8988T (cell line): ENCODE measurements around the gene DOCK9.

Experiments
- DNase-seq: peaks from one replicate; pipeline ENCODE4 v3.0.0; 2011

The DOCK9 gene

DNA sequence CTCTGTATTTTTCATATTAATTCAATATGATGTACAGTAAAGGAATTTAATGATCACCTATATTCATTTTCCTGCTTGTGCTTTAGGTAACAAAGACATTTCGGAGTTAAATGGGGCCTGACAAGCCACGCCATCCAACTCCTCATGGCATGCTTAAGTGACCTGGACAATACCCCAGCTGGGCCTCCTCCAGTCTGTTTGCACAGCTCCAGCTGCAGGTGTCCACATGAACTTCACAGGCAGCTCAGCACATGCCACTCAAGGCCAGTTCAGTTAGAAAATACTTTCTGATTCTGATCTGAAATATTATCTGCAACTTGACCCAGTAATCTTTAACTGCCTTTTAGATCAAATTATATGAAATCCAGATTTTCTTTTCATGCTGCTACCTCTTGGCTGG lies 135.8 kb downstream of the DOCK9 start:
- no peak for DNase-seq

DNA sequence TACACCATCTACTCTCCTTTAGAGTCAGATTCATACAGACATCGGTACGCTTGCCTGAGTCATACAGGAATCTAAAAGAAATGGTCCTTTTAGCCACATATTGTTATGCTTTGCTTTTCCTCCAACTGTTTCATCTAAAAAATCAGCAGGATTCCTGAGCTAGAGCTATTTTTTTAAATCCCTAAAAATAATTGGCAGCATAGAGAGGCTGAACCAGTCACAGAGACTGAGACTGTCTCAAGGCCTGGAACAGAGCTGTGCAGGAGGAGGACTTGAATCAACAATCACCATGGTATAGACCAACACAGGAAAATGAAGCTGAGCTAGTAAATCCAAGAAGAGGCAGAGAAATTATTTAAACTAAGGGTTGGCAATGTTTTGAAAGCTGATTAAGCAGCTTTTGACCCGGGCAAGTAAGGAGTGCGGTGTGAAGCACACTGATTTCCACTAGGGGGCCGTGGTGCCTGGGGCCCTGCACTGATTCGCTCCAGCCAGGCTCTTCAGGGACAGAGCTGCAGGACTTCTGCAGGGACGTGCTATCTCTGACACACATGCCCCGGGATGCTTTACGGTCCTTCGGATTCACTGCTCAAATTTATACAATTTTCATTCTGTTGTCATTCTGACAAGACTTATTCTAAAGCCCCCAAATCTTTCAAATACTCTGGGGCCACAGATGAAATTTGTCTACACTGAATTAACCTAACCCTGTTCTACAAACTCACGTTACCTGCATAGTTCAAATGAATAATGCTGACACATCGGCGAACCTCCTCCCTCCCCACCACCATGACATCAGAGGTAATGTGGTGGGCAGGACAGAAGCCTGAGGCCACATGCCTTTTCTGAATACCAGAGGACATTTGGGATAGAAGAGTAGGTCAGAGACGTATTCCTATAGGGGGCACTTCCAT lies 137.8 kb downstream of the DOCK9 start:
- peak; percentile 41 for DNase-seq

DNA sequence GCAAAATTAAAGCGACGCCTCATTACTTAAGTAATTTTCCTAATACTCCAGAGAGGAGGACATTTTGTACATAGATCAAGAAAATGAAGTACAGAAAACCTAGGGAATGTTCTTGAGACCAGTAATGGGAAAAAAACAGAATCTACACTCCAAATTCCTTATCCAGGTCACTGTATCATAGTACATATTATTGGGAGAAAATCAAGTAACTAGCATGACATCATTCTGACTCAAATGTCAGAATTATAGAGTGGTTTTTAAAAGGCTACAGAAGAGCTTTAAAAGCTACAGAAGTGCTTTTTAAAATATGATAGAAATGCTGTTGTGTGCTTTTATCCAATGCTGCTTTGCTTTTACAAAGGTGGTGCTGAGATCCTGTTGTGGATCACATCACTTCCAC lies 139.1 kb downstream of the DOCK9 start:
- no peak for DNase-seq

DNA sequence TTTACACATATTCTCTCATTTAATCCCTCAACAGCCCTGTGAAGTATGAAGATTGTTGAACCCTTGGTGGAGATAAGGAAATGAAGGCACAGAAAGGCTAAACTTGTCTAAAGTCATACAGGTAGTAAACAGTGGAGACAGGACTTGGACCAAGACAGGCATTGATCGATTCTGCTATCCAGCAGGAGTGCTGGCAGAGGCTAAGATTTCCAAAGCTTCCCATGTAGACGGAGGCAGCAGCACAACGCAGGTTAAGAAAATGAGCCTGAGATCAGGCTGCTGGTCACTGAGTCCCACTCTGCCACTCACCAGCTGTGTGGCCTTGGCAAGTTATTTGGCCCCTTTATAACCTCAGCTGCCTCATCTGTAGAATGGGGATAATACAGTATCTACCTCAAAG lies 140.0 kb downstream of the DOCK9 start:
- DNase-seq: no peak

DNA sequence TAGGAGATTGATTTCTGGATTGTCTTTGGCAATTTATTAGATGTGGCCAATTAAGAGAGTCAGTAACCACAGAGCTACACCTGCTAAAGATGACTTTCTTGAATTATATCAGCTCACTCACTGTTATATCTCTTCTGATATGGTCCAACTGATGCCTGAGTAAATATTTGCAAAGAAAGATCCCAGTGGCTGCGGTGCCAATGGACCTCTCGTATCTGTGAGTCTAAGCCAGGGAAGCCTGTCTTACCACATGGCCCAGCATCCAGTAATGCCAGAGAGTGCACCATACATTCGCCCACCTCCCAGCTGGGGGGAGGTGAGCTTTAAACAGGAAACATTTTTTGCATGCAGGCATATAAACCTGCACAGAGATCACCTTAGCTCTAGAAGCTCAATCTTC lies 142.7 kb downstream of the DOCK9 start:
- no peak for DNase-seq

DNA sequence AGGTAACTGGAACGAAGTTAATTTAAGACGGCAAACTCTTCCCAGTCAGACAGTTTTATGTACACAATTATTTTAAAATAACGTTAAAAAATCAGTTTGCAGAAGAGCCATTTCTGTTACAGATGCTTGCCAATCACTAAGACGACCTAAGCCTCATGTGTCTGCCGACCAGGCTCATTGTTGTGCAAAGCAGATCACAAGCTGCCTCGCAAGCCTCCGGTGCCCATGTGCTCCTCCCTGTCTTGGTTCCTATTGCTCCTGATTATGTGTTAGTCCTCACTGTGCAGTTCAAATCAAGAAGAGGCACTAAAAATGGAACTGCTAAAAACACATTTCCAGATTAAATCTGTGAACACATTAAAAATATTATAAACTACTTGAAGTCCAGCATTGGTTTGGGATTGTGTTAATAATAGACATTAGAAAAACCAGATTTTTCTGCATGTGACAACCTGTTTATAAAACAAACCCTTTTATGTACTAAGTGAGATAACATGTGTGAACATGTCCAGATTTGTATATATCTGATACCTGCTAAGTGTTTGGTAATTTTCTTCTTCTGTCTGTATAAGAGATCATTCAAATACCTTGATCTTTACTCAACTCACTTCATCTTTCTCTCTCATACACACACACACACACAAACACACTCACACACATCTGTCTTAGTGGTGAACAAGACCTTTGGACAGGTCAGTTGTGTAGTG lies 143.5 kb downstream of the DOCK9 start:
- no peak for DNase-seq

DNA sequence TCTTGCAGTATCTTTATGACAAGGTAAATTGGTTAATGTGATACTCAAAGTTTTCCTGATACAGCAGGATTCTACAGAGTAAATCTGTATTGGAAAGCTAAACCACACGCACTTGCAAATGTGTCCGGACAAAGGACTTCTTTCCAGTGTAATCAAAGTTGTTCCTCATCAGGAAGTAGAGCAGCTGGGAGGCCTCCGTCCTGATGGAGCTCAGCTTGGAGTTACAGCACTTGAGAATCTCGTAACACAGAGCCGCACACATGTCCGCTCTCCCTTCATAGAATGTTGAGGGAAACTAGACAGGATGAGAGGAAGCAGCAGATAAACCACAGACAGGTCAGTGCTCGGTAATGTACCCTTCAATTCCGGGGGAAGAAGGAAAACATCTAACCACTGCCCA lies 146.6 kb downstream of the DOCK9 start:
- no peak for DNase-seq

DNA sequence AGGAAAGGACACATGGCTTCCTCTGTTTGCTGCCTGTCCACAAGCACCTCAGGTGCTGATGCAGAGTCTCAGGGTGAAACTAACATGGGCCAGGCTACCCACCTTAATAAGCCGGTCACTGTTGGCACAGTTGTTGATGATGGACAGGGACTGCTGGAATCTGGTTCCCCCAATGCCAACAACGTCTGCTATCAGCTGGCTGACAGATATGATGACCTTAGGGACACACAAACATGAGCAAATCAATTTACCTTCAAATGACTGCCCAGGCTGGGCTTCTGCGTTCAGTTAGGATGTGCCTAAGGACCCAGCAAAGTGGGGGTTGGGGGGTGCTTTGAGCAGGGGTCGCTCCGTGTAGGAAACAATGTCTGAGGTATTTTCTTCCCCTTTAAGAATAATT lies 148.3 kb downstream of the DOCK9 start:
- DNase-seq: no peak

DNA sequence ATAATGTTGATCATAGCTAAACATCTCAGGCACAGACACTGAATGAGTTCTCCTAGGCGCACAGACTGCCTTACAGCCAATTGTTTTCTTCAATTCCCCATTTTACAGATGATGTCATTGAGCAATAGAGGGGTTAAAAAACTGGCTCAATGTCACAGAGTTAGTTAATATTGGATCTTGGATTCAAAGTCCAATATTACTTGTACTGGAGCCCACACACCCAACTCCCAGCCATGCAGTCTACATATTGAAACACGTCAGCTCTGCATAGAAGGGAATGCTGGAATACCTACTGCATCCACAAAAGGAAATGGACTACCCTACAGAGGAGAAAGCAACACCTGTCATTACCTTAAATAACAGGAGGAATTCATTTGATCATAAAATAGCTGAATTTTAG lies 149.2 kb downstream of the DOCK9 start:
- no peak for DNase-seq

DNA sequence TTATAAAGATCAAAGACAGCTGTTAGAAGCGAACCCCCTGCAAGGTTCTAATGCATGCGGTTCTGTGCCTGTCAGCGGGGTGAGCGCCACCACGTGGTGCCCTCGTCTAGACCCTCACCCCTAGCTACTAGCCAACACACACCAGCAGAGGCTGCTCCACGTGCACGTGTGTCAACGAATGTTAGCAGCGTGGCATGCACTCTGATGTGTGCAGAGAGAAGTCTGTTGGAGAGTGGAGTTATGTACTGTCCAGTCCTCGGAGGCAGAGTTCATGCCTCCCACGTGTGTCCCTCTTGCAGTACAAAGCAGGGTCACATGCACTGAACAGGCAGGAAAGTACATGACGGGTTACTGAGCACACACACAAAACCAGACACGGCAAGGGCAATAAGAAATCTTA lies 150.4 kb downstream of the DOCK9 start:
- DNase-seq: no peak

DNA sequence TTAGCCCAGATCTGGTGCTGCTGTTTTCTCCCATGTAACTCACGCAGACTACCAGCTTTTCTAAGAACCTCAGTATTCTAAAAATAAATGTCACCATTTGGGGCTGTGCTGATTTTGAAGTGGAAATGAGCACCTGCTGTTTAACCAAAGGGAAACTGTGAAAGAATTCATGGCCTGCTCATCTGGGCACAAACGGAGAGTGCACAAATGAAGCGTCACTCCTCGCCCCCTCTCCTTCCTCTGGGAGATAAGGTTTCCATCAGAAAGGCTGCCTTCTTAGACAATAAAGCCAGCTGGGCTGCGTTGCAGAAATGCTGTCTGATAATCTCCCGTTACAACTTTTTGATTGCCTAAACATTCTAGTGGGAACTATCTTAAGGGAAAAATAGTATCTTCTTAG lies 151.7 kb downstream of the DOCK9 start:
- DNase-seq: no peak

DNA sequence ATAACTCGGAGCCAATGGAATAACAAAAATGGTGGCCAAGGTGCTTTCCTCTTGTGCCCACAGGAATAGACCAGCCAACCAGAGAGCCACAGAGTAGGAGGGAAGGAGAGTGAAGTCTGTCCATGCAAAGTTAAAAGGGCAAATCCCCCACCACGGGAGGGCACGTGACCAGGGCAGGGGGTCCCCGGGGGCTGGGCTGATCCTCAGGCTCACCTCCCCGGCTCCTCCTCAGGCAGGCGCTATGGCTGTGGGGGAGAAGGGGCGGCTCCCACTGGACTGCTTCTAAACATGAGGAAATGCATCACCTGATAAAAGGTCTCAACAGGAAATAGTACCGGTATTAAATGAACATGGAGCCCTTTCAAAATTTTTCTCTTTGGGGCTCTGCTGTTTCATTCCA lies 152.2 kb downstream of the DOCK9 start:
- DNase-seq: no peak

DNA sequence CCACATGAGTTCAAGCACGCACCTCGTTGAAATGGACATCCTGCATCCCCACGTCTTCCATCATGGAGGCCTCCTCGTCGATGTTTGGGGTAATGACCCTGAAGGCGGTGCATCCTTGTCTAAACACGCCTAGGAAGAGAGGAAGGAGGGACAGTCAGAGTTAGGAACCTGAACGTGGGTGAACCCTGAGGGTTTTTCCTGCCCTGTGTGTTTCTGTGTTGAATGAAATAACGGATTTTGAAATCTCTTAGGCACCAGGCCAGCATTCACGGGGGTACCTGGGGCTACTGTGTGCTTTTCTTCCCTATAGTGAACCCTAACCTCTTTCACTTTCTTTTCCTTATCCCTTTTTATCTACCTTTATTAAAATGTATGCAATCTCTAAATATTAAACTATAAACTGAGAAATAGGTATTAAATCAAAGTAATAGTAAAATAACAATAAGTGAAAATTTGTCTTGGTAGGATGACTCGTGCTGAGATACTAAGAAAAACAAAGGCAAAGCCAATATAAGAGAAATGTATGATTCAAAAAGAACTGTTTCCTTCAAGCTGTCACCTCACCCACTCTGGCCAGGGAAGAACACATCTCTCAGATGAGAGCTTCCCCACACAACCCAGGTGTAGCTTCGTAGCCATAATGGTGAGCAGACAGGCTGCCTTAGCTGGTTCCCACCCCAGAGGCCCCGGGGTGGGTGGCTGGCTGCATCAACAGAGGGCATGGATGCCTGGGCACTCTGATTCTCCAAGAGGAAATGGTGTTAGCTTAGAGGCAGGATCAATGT lies 153.3 kb downstream of the DOCK9 start:
- DNase-seq: no peak

DNA sequence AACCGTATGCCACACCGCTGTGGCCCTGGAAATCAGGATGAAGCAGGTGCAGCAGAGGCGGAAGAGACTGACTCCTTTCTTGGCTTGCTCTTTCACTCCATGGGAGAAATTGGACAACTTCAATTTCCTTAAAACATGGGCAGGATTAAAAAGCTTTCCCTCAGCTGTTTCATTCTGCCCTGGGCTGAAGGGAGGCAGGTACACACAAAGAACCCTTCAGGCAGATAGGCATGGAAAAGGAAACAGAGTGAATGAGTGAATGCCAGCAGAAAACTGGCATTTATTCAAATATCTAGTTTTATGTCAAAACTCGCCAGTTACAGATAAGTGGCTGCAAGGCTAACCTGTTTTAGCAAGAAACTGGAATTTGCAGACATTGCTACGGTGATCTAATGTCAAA lies 154.4 kb downstream of the DOCK9 start:
- no peak for DNase-seq

DNA sequence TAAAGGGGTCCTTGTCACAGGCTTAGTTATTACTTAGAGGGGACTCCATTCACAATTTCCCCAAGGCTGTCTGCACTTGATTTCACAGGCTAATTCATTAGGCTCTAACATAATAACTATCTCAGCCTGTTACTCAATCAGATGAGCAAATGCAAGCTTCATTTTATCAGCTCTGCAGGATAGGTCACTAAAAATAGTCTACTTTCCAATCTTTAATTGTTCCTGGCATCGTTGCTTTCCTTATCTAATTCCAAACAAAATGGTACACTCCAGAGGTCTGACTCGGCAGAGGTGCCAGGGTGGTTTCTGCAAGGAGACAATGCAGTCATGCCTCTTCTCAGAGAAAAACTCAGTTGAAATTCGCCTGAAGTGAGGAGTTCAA lies 155.6 kb downstream of the DOCK9 start:
- DNase-seq: no peak

DNA sequence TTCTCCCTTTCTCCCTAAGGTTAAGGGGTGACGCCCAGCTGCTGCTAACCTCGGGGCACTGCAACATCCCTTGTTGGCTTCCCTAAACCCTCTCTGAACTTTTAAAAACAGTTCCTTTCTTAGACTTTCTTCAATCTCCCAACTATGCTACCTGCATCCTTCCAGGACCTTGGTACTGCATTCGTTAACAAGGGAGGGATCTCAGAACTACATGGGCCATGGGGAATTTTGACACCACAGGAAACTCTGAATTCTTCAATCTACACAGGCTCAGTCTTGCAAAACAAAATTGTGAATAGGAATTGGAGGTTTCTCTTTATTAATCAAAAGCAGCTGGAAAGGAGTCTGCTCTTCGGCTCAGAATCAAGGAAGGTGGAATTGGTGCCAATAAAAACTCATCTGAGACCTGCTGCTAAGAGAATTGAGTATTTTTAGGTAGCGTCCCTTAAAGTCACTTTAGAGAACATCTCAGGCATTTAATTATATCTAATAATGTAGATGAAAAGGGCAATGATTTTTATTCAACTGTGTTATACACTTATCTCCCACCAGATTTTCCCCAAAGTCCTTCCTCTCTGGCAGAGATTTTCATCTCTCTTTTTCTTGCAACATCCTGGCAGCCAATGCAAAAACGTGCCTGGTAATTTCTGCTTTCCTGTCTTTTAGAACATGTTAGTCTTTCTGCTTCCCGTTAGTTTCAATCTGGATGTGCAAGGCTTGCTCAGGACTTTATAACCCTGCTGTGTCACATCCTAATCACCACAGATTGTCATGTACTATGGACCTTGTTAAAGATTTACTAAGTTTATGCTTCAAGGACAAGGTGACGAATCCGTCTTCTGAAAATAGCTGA lies 156.3 kb downstream of the DOCK9 start:
- DNase-seq: no peak

DNA sequence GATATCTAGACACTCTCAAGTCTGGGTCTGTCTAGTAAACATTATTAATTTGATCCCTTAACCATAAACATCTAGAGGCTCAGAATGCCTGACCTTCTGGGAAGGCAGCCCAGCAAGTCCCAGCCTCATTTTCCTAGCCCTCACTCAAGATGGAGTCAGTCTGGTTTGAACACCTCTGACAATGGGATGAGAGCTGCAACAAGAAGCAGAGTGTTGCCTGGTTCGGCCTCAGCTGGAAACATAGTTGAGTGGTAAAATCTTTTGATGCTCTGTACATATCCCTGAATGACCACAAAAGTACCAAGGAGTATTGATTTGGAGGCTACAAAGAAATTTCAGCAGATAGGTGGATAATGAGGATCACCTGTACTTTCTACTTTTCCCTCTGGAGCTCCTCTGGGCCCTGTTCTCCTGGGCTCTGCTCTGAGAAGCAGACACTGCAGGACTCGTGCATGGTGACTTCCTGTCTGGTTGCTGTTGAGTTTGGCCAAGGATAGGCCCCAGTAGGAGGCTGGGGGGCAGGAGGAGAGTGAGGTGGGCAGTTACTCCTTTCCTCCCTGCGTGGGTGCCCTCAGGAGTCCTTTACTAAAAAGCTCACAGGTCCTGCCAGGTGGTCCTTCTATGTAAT lies 157.0 kb downstream of the DOCK9 start:
- no peak for DNase-seq

DNA sequence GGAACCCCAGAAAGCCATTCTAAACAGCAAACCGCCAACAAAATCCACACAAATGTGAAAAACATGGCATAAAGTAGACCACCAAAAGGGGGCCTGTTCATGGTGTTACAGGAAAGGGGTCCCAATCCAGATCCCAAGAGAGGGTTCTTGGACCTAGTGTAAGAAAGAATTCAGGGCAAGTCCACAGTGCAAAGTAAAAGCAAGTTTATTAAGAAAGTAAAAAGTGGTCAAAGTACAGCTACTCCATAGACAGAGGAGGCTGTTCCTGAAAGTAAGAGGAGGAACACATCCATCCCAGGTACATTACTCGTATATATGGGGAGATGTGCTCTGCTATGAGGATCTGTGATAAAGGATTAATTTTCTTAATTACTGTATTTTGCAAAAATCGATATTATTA lies 157.6 kb downstream of the DOCK9 start:
- DNase-seq: no peak

DNA sequence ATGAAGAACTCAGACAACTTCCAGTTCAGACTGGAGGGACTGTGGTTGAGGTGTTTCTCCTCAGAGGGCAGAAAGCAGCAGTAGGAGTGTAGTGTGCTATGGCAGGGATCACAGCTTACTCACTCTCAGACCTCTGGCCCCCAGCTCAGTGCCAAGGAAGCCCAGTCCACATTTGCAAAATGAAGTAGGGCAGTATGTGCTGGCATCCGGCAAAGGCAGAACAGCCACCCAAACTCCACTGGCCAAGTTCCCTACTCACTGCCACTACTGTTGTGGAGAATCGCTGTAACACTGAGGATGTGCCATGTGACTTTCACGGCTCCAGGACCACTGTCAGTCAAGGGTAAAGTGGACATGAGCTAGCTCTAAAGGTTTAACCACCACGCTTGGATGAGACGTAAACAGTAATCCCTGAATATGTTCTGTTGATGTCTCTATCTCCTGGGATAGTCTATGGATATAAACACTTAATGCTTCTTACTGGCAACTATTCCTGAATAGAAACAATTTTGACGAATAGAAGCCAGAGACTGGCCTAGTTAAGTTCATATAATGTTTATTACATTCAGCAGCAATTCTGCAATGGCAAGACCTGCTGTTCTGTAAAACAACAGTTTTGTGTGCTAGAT lies 158.4 kb downstream of the DOCK9 start:
- no peak for DNase-seq

DNA sequence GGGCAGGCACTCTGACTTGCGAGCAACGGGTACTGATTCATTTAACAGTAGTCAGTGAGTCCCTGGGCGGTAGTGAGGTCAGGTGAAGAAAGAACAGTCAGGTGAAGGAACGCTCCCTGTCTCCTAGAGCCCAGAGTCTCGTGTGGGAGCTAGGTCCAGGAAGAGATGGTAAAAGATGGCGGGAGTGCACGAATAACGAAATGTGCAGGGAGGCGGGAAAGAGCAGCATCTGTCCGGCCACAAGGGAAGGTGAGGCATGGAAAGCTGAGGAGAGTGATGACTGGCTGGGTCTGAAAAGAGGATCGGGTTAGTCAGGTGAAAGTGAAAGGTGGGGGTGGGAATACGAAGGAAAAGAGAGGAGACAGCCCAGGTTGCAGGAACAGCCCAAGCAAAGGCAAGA lies 161.5 kb downstream of the DOCK9 start:
- no peak for DNase-seq

DNA sequence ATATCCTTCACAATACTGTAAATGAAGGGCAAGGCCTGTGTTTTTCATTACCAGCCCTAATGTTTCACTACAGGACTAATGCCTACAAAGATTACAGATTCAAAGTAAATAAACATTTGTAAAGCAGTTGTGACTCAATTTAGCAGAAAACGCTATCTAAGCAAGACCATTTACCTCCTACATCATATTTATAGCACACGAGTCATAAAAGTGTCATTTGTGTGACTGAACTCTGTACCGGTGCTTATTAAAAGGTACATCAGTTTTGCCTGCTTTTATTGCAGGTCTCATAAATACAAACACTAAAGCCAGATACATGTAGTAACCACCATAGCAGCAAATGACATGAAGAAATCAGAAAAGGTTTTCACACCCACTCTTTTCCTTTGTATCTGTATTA lies 163.9 kb downstream of the DOCK9 start:
- DNase-seq: no peak
